CD4-positive, alpha-beta T cell (primary cell): ENCODE measurements around the gene HOMER3. TPM values are rescaled to one million over a fixed set of nuclear protein-coding genes. Genes with fewer than 3 reads are reported as not detected.

Experiments
- ATAC-seq: fragments of 200-7000 bp; cut with Tn5 transposase; one replicate; pipeline ENCODE4 v1.10.0; 2022; ENCODE audit warnings: mild to moderate bottlenecking; ENCODE audit not compliant: poor library complexity
- CTCF ChIA-PET: fragments of 350-600 bp; sonication (Branson Sonifier 250); formaldehyde crosslinking; loops from one replicate; lab custom pipeline; 2021; ENCODE audit warnings: antibody characterized with exemption, inconsistent platforms; lab: Charles Lee
- POLR2A ChIA-PET: fragments of 350-600 bp; sonication (Branson Sonifier 250); formaldehyde crosslinking; loops from one replicate; lab custom pipeline; 2021; ENCODE audit warnings: antibody characterized with exemption, inconsistent platforms; lab: Charles Lee
- DNase-seq, 14 experiments: peaks; one replicate each; pipeline ENCODE4 v3.0.0-alpha.2; 2013 to 2020; ENCODE audit warnings: mixed read lengths in 2 of 14
- H3K27ac ChIP-seq, 2 donors: one replicate each; pipeline versions ENCODE4 v1.5.1 to v1.7.0; 2013; ENCODE audit warnings: low read length in 2 of 2, low read depth in 1 of 2, mild to moderate bottlenecking in 1 of 2
- H3K27me3 ChIP-seq, 2 experiments: 1 replicate in 1 of 2; 2 replicates in 1 of 2; pipeline versions ENCODE4 v1.6.1 to v1.7.0; 2013; ENCODE audit warnings: low read length in 2 of 2, control low read depth in 1 of 2, mild to moderate bottlenecking in 1 of 2, moderate library complexity in 1 of 2; ENCODE audit not compliant: insufficient read depth in 2 of 2, control insufficient read depth in 1 of 2
- H3K36me3 ChIP-seq: one replicate; pipeline ENCODE4 v1.6.1; 2013; ENCODE audit warnings: low read length, control low read depth; ENCODE audit not compliant: insufficient read depth
- H3K4me1 ChIP-seq: one replicate; pipeline ENCODE4 v1.6.1; 2013; ENCODE audit warnings: low read length, control low read depth; ENCODE audit not compliant: insufficient read depth
- H3K4me3 ChIP-seq: one replicate; pipeline ENCODE4 v1.5.1; 2013; ENCODE audit warnings: mild to moderate bottlenecking, low read length, moderate library complexity
- H3K9me3 ChIP-seq, 2 experiments: 1 replicate in 1 of 2; 2 replicates in 1 of 2; pipeline versions ENCODE4 v1.6.1 to v1.7.0; 2013; ENCODE audit warnings: low read length in 2 of 2, mild to moderate bottlenecking in 2 of 2, control low read depth in 1 of 2, moderate library complexity in 1 of 2; ENCODE audit not compliant: control insufficient read depth in 1 of 2, insufficient read depth in 1 of 2
- H3K27ac Mint-ChIP-seq: one replicate; pipeline ENCODE4 v1.8.0; 2020; ENCODE audit warnings: mixed read lengths
- H3K27me3 Mint-ChIP-seq: one replicate; pipeline ENCODE4 v1.8.0; 2021; ENCODE audit warnings: mixed read lengths
- H3K36me3 Mint-ChIP-seq: one replicate; pipeline ENCODE4 v1.8.0; 2021; ENCODE audit warnings: low read depth, mixed read lengths
- H3K4me1 Mint-ChIP-seq: one replicate; pipeline ENCODE4 v1.8.0; 2021; ENCODE audit warnings: low read depth, mixed read lengths
- H3K4me3 Mint-ChIP-seq: one replicate; pipeline ENCODE4 v1.8.0; 2020; ENCODE audit warnings: mild to moderate bottlenecking, mixed read lengths
- H3K9me3 Mint-ChIP-seq: one replicate; pipeline ENCODE4 v1.8.0; 2020; ENCODE audit warnings: mixed read lengths
- CTCF ChIP-seq: fragments of 200-600 bp; IDR thresholded peaks from one replicate; pipeline ENCODE4 v1.8.0; 2022; ENCODE audit warnings: antibody characterized with exemption, mild to moderate bottlenecking
- intact Hi-C, 2 experiments: fragments of 100-400 bp; cut with DNase I in 1 of 2; cut with micrococcal nuclease in 1 of 2; formaldehyde crosslinking; loops; one replicate each; pipeline versions ENCODE4 v1.15.1 to v1.9.0; 2023 to 2025; cut with DNase I, micrococcal nuclease
- total RNA-seq, 174 experiments: library from RNA in 2 of 174; stranded (reverse) in 2 of 174; gene quantifications; one replicate each; pipeline ENCODE4 v1.2.3 and lab custom pipeline; 2021 to 2026

The HOMER3 gene
- total RNA-seq, 2 experiments from 2014 or later = 1.1 TPM

DNA sequence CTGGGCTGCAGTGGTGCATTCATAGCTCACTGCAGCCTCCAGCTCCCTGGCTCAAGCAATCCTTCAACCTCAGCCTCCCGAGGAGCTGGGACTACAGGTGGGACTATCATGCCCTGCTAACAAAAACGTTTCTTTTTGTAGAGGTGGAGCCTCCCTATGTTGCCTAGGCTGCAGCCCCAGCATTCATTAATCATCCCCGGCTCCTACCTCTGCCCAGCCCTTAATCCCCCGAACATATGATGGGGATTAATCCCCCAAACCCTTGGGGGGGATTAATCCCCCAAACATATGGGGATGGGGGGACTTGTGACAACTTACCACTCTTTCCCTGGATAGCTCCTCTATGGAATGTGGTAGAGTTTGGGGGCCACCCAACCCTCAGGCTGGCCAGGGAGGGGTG, 46.4 kb upstream of the HOMER3 start:
- no peaks in the 10 kb centered on the region for H3K4me1 Mint-ChIP-seq
- POLR2A ChIA-PET = no interaction called here
- CTCF ChIA-PET = no interaction called here
- no peak for TF ChIP-seq CTCF
- no peak overlapping the region for H3K27ac ChIP-seq
- peaks cover 10% of the 10 kb centered on the region for H3K36me3 Mint-ChIP-seq
- peaks cover 6 to 8% of the 10 kb centered on the region in 2 experiments for H3K27me3 ChIP-seq
- ATAC-seq (no peak), DNase-seq (no peak)
- no peak overlapping the region for H3K27ac Mint-ChIP-seq
- H3K27me3 Mint-ChIP-seq = peaks cover 13% of the 10 kb centered on the region
- no peaks in the 10 kb centered on the region for H3K9me3 Mint-ChIP-seq
- no peak overlapping the region for H3K4me3 ChIP-seq
- H3K4me3 Mint-ChIP-seq = no peak overlapping the region
- intact Hi-C loops = no loop called here
- H3K9me3 ChIP-seq = peaks cover 0 to 3% of the 10 kb centered on the region in 2 experiments
- H3K36me3 ChIP-seq = peaks cover 7% of the 10 kb centered on the region
- H3K4me1 ChIP-seq = no peaks in the 10 kb centered on the region

GRCh38 chr19:18985257-18985656, 44.2 kb upstream of the HOMER3 start:
- no peaks in the 10 kb centered on the region for H3K36me3 ChIP-seq
- Mint-ChIP-seq H3K9me3 (no peaks in the 10 kb centered on the region), H3K27me3 (peaks cover 22% of the 10 kb centered on the region), H3K4me3 (no peak overlapping the region), H3K4me1 (no peaks in the 10 kb centered on the region), H3K27ac (no peak overlapping the region), H3K36me3 (no peaks in the 10 kb centered on the region)
- no peak for TF ChIP-seq CTCF
- no peak overlapping the region for H3K27ac ChIP-seq
- DNase-seq = peak in 2 of 14 experiments; percentile 10 to 24
- H3K27me3 ChIP-seq = peaks cover 8 to 9% of the 10 kb centered on the region in 2 experiments
- H3K4me3 ChIP-seq = no peak overlapping the region
- ChIA-PET POLR2A (no interaction called here), CTCF (no interaction called here)
- intact Hi-C loops = no loop called here
- no peaks in the 10 kb centered on the region for H3K4me1 ChIP-seq
- peaks cover 0 to 3% of the 10 kb centered on the region in 2 experiments for H3K9me3 ChIP-seq
- ATAC-seq = no peak

DNA sequence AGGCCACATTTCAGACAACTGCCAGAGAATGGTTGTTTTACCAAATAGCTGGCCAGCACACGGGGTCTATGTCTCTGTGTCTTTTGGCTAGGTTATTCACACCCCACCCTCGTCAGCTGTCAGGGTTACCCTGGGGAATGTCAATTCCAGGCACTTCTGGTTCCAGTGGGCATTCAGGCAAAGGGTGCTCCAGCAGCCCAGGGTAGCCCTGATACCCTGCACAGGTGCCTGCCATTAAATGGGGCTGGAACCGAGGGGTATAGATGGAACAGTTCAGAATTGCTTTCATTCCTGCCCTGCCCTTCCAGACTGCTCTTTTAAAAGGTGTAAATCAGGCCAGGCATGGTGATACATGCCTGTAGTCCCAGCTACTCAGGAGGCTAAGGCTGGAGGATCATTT, 43.2 kb upstream of the HOMER3 start:
- Histone ChIP-seq H3K27ac (no peak overlapping the region), H3K36me3 (no peaks in the 10 kb centered on the region), H3K4me1 (no peaks in the 10 kb centered on the region), H3K27me3 (peaks cover 8 to 9% of the 10 kb centered on the region in 2 experiments), H3K9me3 (peaks cover 0 to 3% of the 10 kb centered on the region in 2 experiments), H3K4me3 (no peak overlapping the region)
- H3K36me3 Mint-ChIP-seq = no peaks in the 10 kb centered on the region
- no peak for TF ChIP-seq CTCF
- DNase-seq (no peak), ATAC-seq (no peak)
- ChIA-PET POLR2A (no interaction called here), CTCF (no interaction called here)
- no peak overlapping the region for H3K27ac Mint-ChIP-seq
- intact Hi-C loops = no loop called here
- H3K4me3 Mint-ChIP-seq = no peak overlapping the region
- no peaks in the 10 kb centered on the region for H3K4me1 Mint-ChIP-seq
- peaks cover 22% of the 10 kb centered on the region for H3K27me3 Mint-ChIP-seq
- no peaks in the 10 kb centered on the region for H3K9me3 Mint-ChIP-seq
